Panc1 (cell line): ENCODE results near the gene LNX2. TPM values are rescaled to one million over a fixed set of nuclear protein-coding genes. Genes with fewer than 3 reads are reported as not detected.
A peak's percentile ranks its signal among the peaks of the same experiment; 100 is the strongest.

ENCODE experiments used
- ATAC-seq: fragments of 200-7000 bp; cut with Tn5 transposase; 2 replicates; pipeline ENCODE4 v1.9.1; 2020; ENCODE audit warnings: mild to moderate bottlenecking, moderate library complexity
- BruUV-seq: library from RNA; stranded (reverse); fragments of 400-500 nt; replicated peaks from 2 replicates; lab custom pipeline; 2021; lab: Mats Ljungman, UMichigan
- CTCF ChIA-PET: fragments of 300-600 bp; sonication (Branson Sonifier 250); formaldehyde crosslinking; loops from one replicate; lab custom pipeline; 2022; ENCODE audit warnings: antibody characterized with exemption; lab: Charles Lee
- POLR2A ChIA-PET: fragments of 300-600 bp; sonication (Branson Sonifier 250); formaldehyde crosslinking; loops from one replicate; lab custom pipeline; 2022; ENCODE audit warnings: antibody characterized with exemption; lab: Charles Lee
- DNase-seq: peaks from one replicate; pipeline ENCODE4 v3.0.0-alpha.2; 2010; ENCODE audit warnings: low read depth, low spot score
- H3K27ac ChIP-seq: 2 replicates; pipeline ENCODE4 v1.5.1; 2011; ENCODE audit warnings: mild to moderate bottlenecking, low read length, inconsistent platforms
- H3K27me3 ChIP-seq: fragments of 200-500 bp; sonication (Bioruptor generic); 2 replicates; pipeline ENCODE4 v1.6.0; 2014; ENCODE audit warnings: low read length, inconsistent platforms; ENCODE audit not compliant: control insufficient read depth, insufficient read depth
- H3K36me3 ChIP-seq: fragments of 200-500 bp; sonication (Bioruptor generic); 2 replicates; pipeline ENCODE4 v1.5.1; 2014; ENCODE audit warnings: inconsistent platforms, mild to moderate bottlenecking, low read length, moderate library complexity; ENCODE audit not compliant: control insufficient read depth, insufficient read depth
- H3K4me1 ChIP-seq: 2 replicates; pipeline ENCODE4 v1.5.1; 2011; ENCODE audit warnings: inconsistent platforms, mild to moderate bottlenecking, low read length, moderate library complexity; ENCODE audit not compliant: control insufficient read depth, insufficient read depth
- H3K4me3 ChIP-seq, 2 experiments: 2 replicates each; pipeline ENCODE4 v1.5.1; 2011 to 2012; ENCODE audit warnings: low read depth in 2 of 2, low read length in 2 of 2, mild to moderate bottlenecking in 2 of 2, inconsistent platforms in 1 of 2, moderate library complexity in 1 of 2
- H3K9me3 ChIP-seq: fragments of 200-500 bp; sonication (Bioruptor generic); 2 replicates; pipeline ENCODE4 v1.5.1; 2014; ENCODE audit warnings: low read depth, mild to moderate bottlenecking, inconsistent platforms, low read length, moderate library complexity; ENCODE audit not compliant: control insufficient read depth, insufficient read depth
- POLR2AphosphoS5 ChIP-seq: IDR thresholded peaks from 2 replicates; pipeline ENCODE4 v1.6.1; 2012; ENCODE audit warnings: mild to moderate bottlenecking, low read depth, low read length, moderate library complexity
- SIN3A ChIP-seq: IDR thresholded peaks from 2 replicates; pipeline ENCODE4 v1.6.1; 2012; ENCODE audit warnings: low read depth, mild to moderate bottlenecking, low read length, moderate library complexity, borderline replicate concordance; ENCODE audit not compliant: insufficient read depth
- TCF7L2 ChIP-seq: IDR thresholded peaks from 2 replicates; pipeline ENCODE4 v1.6.1; 2011; ENCODE audit warnings: mild to moderate bottlenecking, low read depth, low read length, inconsistent platforms
- in situ Hi-C: cut with HindIII; loops from 2 replicates; pipeline ENCODE4 v1.10.0; 2016; ENCODE audit warnings: low sequenced_read_pairs, low pct_unique_long_range_greater_than_20kb
- intact Hi-C: fragments of 100-400 bp; cut with micrococcal nuclease; formaldehyde crosslinking; loops from one replicate; pipeline ENCODE4 v1.10.0; 2022; ENCODE audit not compliant: unreplicated experiment
- total RNA-seq: library from RNA; stranded (reverse); gene quantifications from one replicate; pipeline ENCODE4 v1.2.1, GENCODE V29; 2021; ENCODE audit not compliant: unreplicated experiment
- TF ChIP-seq, protein P1 (sequence below): fragments of 450-650 bp; IDR thresholded peaks from 2 replicates; pipeline ENCODE4 v1.5.1; 2017; ENCODE audit warnings: mild to moderate bottlenecking
- TF ChIP-seq, protein P2 (sequence below), 2 experiments: IDR thresholded peaks; 2 replicates each; pipeline ENCODE4 v1.6.1; 2011 to 2012; ENCODE audit warnings: low read depth in 2 of 2, control low read depth in 1 of 2, low read length in 1 of 2, mild to moderate bottlenecking in 1 of 2, moderate library complexity in 1 of 2; ENCODE audit not compliant: insufficient read depth in 1 of 2

The LNX2 gene
- total RNA-seq, 1 experiment from 2014 or later: 11.6 TPM

DNA sequence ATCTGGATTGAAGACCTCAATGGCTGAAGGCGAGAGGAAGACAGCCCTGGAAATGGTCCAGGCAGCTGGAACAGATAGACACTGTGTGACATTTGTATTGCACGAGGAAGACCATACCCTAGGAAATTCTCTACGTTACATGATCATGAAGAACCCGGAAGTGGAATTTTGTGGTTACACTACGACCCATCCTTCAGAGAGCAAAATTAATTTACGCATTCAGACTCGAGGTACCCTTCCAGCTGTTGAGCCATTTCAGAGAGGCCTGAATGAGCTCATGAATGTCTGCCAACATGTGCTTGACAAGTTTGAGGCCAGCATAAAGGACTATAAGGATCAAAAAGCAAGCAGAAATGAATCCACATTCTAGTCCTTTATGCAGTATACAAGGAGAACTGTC is 2.6 kb upstream of the LNX2 start:
- Histone ChIP-seq H3K4me3 (peak overlapping the region; percentile 88 to 89), H3K4me1 (peaks cover 21% of the 10 kb centered on the region), H3K27ac (no peak overlapping the region), H3K36me3 (peaks cover 12% of the 10 kb centered on the region), H3K9me3 (no peaks in the 10 kb centered on the region), H3K27me3 (no peaks in the 10 kb centered on the region)
- TSS peak; percentile 80 for BruUV-seq
- in situ Hi-C loops (no loop called here), intact Hi-C loops (no loop called here)
- ChIA-PET POLR2A (no interaction called here), CTCF (no interaction called here)
- no peak for TF ChIP-seq SIN3A
- TF ChIP-seq TCF7L2: no peak
- TF ChIP-seq, protein P1, sequence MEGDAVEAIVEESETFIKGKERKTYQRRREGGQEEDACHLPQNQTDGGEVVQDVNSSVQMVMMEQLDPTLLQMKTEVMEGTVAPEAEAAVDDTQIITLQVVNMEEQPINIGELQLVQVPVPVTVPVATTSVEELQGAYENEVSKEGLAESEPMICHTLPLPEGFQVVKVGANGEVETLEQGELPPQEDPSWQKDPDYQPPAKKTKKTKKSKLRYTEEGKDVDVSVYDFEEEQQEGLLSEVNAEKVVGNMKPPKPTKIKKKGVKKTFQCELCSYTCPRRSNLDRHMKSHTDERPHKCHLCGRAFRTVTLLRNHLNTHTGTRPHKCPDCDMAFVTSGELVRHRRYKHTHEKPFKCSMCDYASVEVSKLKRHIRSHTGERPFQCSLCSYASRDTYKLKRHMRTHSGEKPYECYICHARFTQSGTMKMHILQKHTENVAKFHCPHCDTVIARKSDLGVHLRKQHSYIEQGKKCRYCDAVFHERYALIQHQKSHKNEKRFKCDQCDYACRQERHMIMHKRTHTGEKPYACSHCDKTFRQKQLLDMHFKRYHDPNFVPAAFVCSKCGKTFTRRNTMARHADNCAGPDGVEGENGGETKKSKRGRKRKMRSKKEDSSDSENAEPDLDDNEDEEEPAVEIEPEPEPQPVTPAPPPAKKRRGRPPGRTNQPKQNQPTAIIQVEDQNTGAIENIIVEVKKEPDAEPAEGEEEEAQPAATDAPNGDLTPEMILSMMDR: no peak
- TF ChIP-seq POLR2AphosphoS5: no peak
- TF ChIP-seq, protein P2, sequence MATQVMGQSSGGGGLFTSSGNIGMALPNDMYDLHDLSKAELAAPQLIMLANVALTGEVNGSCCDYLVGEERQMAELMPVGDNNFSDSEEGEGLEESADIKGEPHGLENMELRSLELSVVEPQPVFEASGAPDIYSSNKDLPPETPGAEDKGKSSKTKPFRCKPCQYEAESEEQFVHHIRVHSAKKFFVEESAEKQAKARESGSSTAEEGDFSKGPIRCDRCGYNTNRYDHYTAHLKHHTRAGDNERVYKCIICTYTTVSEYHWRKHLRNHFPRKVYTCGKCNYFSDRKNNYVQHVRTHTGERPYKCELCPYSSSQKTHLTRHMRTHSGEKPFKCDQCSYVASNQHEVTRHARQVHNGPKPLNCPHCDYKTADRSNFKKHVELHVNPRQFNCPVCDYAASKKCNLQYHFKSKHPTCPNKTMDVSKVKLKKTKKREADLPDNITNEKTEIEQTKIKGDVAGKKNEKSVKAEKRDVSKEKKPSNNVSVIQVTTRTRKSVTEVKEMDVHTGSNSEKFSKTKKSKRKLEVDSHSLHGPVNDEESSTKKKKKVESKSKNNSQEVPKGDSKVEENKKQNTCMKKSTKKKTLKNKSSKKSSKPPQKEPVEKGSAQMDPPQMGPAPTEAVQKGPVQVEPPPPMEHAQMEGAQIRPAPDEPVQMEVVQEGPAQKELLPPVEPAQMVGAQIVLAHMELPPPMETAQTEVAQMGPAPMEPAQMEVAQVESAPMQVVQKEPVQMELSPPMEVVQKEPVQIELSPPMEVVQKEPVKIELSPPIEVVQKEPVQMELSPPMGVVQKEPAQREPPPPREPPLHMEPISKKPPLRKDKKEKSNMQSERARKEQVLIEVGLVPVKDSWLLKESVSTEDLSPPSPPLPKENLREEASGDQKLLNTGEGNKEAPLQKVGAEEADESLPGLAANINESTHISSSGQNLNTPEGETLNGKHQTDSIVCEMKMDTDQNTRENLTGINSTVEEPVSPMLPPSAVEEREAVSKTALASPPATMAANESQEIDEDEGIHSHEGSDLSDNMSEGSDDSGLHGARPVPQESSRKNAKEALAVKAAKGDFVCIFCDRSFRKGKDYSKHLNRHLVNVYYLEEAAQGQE (IDR thresholded peaks at IDR 0.05; ENCODE audit: insufficient read depth in 1 of 2, low read depth in 2 of 2, low read length in 1 of 2): no peak
- ATAC-seq (no peak), DNase-seq (no peak)

DNA sequence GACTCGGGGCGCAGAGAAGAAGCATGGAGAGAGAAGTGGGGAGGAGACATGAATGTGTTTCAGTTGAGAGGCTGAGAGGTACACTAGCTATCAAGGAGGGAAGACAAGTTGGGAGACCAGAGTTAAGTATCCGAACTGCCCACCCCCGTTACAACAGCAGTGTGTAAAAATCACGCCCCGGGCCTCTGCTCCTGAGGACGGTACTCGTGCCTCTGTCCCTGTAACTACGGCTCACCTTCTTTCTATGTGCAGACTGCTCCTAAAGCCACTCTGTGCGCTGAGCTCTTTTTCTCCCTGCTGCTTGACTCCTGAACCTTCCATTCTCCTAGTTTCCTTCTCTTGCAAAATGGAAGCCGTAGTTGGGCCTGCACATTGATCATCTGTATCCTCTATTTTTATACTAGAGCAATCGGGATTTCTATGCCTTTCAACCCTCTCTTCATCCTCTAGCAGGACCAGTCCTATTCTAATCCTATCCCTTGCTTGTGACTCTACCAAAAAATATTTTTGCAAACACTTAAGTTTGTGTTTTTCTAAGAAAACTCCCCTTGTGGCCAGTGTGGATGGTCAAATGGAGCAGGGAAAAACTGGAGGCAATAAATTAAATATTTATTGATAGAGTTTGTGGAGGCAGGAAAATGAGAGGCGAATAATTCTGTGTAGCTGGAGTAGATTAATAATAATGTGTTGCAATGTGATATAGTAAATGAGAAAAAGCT is 1.9 kb upstream of the LNX2 start:
- no peak for TF ChIP-seq POLR2AphosphoS5
- TF ChIP-seq, protein P1: no peak; the same call in 1 of the 2 replicates
- no peak for TF ChIP-seq SIN3A
- TF ChIP-seq TCF7L2: no peak
- TF ChIP-seq, protein P2 (IDR thresholded peaks at IDR 0.05; ENCODE audit: insufficient read depth in 1 of 2, low read depth in 2 of 2, low read length in 1 of 2): no peak
- ChIA-PET CTCF (no interaction called here), POLR2A (no interaction called here)
- Histone ChIP-seq H3K36me3 (peaks cover 12% of the 10 kb centered on the region), H3K4me3 (peak overlapping the region; percentile 88 to 89), H3K9me3 (no peaks in the 10 kb centered on the region), H3K4me1 (peaks cover 23% of the 10 kb centered on the region), H3K27ac (peak overlapping the region; percentile 88), H3K27me3 (no peaks in the 10 kb centered on the region)
- in situ Hi-C loops (no loop called here), intact Hi-C loops (no loop called here)
- DNase-seq (no peak), ATAC-seq (no peak)
- no TSS peak for BruUV-seq
